ENCODE results near the gene ADIG.

Gene ADIG

DNA sequence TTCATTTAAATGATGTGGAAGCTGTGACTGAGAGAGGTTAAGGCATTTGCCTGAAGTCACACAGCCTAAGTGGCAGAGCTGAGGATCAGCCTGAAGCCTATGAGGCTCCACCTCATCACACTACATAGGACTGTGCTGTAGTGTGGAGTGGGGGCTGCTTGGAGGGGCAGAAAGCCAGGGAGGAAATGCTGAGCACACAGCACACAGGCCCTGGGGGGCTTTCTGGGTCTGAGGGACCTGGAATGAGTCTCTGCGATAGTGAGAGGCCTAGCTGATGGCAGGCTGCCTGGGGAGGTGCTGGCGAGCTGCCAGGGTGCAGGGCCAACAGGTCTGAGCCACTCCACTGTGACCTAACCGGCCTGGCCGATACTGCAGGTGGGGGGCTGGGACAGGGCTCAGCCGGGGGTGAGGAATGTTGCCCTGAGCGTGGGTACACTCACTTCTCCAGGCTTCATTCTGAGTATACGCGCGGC lies 18.4 kb downstream of the ADIG start:
- Histone ChIP-seq H3K4me3 (no peak overlapping the region), H3K36me3 (no peaks in the 10 kb centered on the region), H3K4me1 (peaks cover 0 to 12% (median 3%) of the 10 kb centered on the region in 4 donors), H3K9me3 (no peaks in the 10 kb centered on the region), H3K27me3 (peaks cover 0 to 27% of the 10 kb centered on the region in 2 donors), H3K27ac (no peak overlapping the region)
- no peak for DNase-seq
- TF ChIP-seq, protein P1, sequence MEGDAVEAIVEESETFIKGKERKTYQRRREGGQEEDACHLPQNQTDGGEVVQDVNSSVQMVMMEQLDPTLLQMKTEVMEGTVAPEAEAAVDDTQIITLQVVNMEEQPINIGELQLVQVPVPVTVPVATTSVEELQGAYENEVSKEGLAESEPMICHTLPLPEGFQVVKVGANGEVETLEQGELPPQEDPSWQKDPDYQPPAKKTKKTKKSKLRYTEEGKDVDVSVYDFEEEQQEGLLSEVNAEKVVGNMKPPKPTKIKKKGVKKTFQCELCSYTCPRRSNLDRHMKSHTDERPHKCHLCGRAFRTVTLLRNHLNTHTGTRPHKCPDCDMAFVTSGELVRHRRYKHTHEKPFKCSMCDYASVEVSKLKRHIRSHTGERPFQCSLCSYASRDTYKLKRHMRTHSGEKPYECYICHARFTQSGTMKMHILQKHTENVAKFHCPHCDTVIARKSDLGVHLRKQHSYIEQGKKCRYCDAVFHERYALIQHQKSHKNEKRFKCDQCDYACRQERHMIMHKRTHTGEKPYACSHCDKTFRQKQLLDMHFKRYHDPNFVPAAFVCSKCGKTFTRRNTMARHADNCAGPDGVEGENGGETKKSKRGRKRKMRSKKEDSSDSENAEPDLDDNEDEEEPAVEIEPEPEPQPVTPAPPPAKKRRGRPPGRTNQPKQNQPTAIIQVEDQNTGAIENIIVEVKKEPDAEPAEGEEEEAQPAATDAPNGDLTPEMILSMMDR (IDR thresholded peaks at IDR 0.05): no peak
- intact Hi-C loops (cut with DNase I; ENCODE audit: low total_unique reads): no loop called here

DNA sequence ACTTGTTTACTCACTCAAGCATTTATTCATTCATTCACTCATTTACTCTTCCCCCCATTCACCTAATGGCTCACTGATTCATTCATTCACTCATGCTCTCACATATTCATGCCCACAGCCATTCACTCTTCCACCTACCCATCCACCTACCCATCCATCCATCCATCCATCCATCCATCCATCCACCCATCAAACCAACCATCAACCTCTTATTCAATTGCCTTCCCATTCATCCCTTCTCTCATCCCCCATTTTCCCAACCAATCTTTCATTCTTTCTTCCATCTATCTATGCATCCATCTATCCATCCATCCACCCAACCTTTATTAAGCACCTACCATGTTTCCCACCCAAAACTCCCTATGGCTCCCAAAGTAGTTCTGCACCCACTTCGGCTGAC lies 19.1 kb downstream of the ADIG start:
- no peak overlapping the region for H3K27ac ChIP-seq
- H3K4me1 ChIP-seq: peaks cover 0 to 12% (median 3%) of the 10 kb centered on the region in 4 donors
- H3K27me3 ChIP-seq: peaks cover 0 to 30% of the 10 kb centered on the region in 2 donors
- TF ChIP-seq, protein P1 (IDR thresholded peaks at IDR 0.05): no peak
- intact Hi-C loops (cut with DNase I; ENCODE audit: low total_unique reads): no loop called here
- no peak for DNase-seq
- H3K4me3 ChIP-seq: no peak overlapping the region
- no peaks in the 10 kb centered on the region for H3K36me3 ChIP-seq
- no peaks in the 10 kb centered on the region for H3K9me3 ChIP-seq

GRCh38 chr20:38601216-38602184 lies 20.5 kb downstream of the ADIG start, which contains the start of gene ARHGAP40:
ARHGAP40 (plus strand) TSS chr20:38601809.
- Histone ChIP-seq H3K27me3 (peaks cover 0 to 42% of the 10 kb centered on the region in 2 donors), H3K4me1 (peaks cover 0 to 12% (median 3%) of the 10 kb centered on the region in 4 donors), H3K9me3 (no peaks in the 10 kb centered on the region), H3K4me3 (no peak within 1 kb of the TSS), H3K27ac (no peak within 1 kb of the TSS), H3K36me3 (no peaks in the 10 kb centered on the region)
- DNase-seq: no peak
- intact Hi-C loops (cut with DNase I; ENCODE audit: low total_unique reads): no loop called here
- TF ChIP-seq, protein P1 (IDR thresholded peaks at IDR 0.05): no peak

- TF ChIP-seq, protein P1 (IDR thresholded peaks at IDR 0.05): no peak
- intact Hi-C loops (cut with DNase I; ENCODE audit: low total_unique reads): no loop called here
- peaks cover 0 to 42% of the 10 kb centered on the region in 2 donors for H3K27me3 ChIP-seq
- peaks cover 0 to 12% (median 3%) of the 10 kb centered on the region in 4 donors for H3K4me1 ChIP-seq
- H3K9me3 ChIP-seq: no peaks in the 10 kb centered on the region
- no peak for DNase-seq
- no peak overlapping the region for H3K27ac ChIP-seq
- H3K36me3 ChIP-seq: no peaks in the 10 kb centered on the region
- no peak overlapping the region for H3K4me3 ChIP-seq
These were observed 21.2 kb downstream of the ADIG start for GRCh38 chr20:38602185-38602581.

- DNase-seq: no peak
- Histone ChIP-seq H3K4me1 (peaks cover 0 to 12% (median 3%) of the 10 kb centered on the region in 4 donors), H3K27ac (no peak overlapping the region), H3K27me3 (peaks cover 0 to 42% of the 10 kb centered on the region in 2 donors), H3K4me3 (no peak overlapping the region), H3K36me3 (no peaks in the 10 kb centered on the region), H3K9me3 (no peaks in the 10 kb centered on the region)
- TF ChIP-seq, protein P1 (IDR thresholded peaks at IDR 0.05): no peak
- intact Hi-C loops (cut with DNase I; ENCODE audit: low total_unique reads): no loop called here
These were observed 22.3 kb downstream of the ADIG start for GRCh38 chr20:38603286-38603685.

Measured in tibial artery (tissue), 4 donors.